ENCODE measurements around the gene SCYGR1.
"Not testable (repeated sequence)": the region's sequence is repeated elsewhere in the genome, so short reads cannot be mapped to it uniquely, and the experiment has no call there.

Gene SCYGR1

DNA sequence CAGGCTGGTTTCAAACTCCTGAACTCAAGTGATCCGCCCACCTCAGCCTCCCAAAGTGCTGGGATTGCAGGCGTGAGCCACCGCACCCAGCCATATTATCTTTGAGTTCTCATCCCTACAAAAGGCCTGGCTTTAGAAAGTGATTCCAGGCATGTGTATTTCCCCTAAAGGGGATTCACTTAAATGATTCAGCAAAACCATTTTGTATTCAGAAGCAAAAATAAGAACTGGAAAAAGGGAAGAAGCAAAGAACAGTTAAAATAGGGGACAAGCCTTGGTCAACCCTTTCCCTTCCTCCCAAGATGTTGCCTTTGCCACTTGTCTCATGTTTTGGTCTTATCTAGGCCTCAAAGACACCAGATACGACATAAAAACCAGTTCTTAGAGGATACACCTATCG, 19.2 kb downstream of the SCYGR1 start:
- no peak for DNase-seq

DNA sequence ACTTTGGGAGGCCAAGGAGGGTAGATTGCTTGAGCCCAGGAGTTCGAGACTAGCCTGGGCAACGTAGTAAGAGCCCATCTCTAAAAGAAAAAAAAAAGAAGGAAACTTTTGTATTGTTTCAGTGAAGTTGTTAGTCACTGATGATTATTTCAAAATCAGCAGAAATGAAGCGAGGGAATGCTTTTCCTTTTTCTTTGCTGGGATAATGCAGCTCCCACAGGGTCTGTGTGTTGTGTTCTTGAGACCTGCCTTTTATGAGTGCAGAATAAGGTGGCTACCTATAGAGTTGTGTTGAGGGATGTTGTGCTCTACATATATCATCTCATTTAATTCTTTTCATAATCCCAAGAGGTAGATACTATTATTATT, 20.3 kb downstream of the SCYGR1 start:
- DNase-seq, result no peak

GRCh38 chr2:227366769-227367426, 20.9 kb downstream of the SCYGR1 start:
- no peak for DNase-seq

DNA sequence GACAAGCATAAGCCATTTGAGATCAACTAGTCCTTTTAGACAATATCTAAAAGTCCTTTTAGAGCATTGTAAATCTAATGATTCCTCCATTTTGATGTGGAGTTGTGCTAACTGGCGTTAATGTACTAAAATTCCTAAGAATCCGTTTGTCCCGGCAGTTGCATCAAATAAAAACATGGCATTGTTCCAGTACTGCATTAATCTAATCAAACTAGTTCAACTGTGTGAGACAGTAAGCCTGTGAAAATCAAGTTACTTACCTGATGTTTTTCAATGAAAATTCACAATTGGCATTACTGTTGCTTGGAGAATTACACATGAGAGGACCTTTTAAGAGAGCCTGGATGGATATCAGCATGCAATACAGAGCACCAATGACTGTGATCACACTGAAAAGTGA, 21.9 kb downstream of the SCYGR1 start:
- no peak for DNase-seq

DNA sequence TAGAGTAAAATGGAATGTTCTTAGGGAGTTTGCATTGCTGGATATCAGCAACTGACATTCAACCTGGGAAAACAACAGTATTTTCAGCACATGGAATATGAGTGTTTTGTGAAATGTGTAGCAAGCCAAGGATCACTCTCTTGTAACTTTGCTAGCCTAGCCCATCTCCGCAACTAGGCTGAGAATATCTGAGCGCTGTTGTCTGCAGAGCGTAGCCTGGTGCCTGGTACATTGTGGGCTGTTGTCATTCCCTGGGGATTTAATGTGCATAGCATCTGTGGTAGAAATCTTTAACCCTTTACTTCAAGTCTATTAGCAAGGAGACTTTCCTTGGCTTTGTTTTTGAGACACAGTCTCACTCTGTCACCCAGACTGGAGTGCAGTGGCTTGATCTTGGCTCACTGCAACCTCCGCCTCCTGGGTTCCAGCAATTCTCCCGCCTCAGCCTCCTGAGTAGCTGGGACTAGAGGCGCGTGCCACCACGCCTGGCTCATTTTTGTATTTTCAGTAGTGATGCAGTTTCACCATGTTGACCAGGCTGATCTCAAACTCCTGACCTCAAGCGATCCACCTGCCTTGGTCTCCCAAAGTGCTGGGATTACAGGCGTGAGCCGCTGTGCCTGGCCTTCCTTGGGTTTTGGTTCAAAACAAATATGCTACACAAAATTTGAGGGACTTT, 23.0 kb downstream of the SCYGR1 start:
- DNase-seq, result not testable (repeated sequence)

GRCh38 chr2:227363756-227364155, 24.0 kb downstream of the SCYGR1 start:
- DNase-seq, result no peak

DNA sequence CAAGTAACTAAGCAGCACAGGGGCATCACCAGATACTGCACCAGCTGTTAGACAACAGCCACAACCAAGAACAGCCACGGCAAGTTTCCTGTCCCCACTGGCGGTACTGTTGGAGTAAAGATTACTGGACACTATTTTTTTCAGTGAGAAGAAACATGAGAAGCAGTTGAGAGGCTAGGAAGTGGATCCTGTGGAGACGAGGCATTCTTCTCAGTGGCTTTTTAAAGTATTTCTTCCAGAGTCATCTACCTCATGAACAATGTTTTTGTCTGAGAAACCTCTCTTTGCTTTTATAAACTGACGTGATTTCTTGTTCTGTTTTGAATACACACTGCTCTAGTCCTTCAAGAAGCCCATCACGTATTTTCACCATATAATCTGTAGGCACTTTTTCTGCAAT, 27.4 kb downstream of the SCYGR1 start:
- no peak for DNase-seq

DNA sequence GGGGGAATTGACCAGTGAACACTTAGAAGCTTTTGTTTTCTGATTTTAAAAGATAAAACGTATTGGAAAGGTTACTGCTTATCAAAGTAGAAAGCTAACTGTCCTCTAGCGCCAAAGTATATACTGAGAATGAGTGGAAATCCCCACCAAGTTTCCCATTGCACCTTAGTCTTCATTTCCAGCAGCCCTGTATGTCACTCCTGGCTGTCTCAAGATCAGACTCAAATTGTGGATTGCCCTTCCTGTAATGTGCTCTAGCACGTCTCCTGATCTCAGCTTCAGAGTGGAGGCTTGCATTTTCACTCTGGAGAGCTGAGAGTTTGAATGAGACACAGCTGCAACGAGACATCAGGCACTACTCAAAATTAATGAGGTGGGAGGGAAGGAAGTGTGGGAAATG, 36.1 kb downstream of the SCYGR1 start:
- DNase-seq, result no peak

- no peak for DNase-seq
These were observed 37.6 kb downstream of the SCYGR1 start for GRCh38 chr2:227349989-227350612.

- no peak for DNase-seq
These were observed 39.4 kb downstream of the SCYGR1 start for GRCh38 chr2:227348324-227348723.

DNA sequence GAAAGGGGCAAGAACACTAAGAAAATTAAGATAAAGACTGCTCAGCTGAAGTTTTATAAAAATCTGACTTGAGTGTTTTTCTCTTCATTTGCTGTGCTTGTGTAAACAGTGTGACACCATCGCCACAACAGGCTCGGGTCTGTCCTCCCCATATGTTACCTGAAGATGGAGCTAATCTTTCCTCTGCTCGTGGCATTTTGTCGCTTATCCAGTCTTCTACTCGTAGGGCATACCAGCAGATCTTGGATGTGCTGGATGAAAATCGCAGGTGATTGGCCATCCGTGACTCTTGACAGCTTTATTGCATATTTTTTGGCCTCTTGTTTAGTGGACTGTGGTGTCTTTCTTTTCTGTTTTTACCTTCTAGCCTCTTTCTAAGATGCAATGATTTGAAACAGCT, 40.6 kb downstream of the SCYGR1 start:
- DNase-seq, result no peak

GRCh38 chr2:227344231-227344630, 43.5 kb downstream of the SCYGR1 start:
- DNase-seq, result no peak

- no peak for DNase-seq
These were observed 46.2 kb downstream of the SCYGR1 start for GRCh38 chr2:227341553-227341952.

GRCh38 chr2:227340106-227340505, 47.6 kb downstream of the SCYGR1 start:
- DNase-seq, result no peak

- no peak for DNase-seq
These were observed 48.6 kb downstream of the SCYGR1 start for GRCh38 chr2:227339098-227339599.

All from NCI-H345 (cell line).